HG03521 (cell line): Measurements from ENCODE around the gene SLC25A26.

ENCODE experiments used
- ATAC-seq: cut with Tn5 transposase; IDR thresholded peaks from one replicate; pipeline ENCODE4 v1.9.1; 2021; ENCODE audit warnings: mild to moderate bottlenecking, moderate library complexity; ENCODE audit not compliant: unreplicated experiment

SLC25A26 gene

DNA sequence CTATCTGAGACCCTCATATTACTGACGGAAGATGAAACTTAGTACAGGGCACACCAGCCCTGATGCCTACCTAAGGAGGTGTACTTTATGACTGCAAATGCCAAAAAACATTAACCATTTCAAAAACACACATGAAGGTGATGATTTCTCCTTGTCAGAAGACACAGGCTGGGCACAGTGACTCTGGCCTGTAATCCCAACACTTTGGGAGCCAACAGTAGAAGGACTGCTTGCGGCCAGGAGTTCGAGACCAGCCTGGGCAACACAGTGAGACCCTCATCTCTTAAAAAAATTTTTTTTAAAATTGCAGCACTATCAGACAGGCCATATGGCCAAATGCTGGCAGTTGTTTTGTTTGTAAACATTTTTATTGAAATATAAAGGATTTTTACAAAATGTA, 206.6 kb downstream of the SLC25A26 start:
- ATAC-seq: no peak

DNA sequence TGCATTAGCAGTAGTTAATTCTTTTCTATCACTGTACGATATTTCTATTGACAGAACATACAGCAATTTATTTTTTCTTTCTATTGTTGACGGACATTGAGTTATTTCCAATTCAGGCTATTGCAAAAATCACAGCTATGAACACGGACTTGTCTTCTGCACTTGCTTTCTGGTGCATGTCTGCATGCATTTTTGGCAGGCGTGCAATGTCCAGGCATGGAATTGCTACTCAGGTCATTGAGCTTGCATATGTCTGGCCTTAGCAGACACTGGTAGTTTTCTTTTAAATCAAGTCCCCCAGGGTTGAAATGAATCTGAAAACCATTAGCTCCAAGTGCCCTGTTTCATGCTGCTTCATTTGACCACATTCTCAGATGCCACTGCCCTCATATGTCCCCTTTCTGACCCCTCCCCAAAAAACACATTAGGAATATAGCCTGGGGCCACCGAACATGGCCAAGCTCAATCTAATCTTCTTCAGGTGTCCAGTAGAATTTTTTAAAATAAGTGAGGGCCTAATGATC, 207.2 kb downstream of the SLC25A26 start:
- no peak for ATAC-seq
